Measurements from ENCODE around the gene F11R.
"Not testable (repeated sequence)": the region's sequence is repeated elsewhere in the genome, so short reads cannot be mapped to it uniquely, and the experiment has no call there.

The F11R gene

DNA sequence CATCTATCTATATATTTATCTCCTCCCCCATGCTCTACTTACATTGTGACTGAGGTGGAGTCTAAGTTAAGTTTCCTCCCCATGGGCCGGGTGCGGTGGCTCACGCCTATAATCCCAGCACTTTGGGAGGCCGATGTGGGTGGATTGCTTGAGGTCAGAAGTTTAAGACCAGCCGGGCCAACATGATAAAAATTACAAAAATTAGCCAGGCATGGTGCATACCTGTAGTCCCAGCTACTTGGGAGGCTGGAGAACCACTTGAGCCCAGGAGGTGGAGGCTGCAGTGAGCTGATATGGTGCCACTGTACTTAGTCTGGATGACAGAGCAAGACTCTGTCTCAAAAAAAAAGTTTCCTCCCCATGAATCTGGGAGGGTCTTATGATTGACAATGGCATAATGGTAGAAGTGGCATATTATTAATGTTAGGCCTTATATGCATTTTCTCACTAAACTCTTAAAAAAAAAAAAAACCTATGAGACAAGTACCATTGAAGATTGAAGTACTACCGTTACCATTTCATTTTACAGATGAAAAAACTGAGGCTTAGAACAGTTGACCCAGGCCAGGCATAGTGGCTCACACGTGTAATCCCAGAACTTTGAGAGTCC, 11.2 kb downstream of the F11R start:
- DNase-seq: no peak

DNA sequence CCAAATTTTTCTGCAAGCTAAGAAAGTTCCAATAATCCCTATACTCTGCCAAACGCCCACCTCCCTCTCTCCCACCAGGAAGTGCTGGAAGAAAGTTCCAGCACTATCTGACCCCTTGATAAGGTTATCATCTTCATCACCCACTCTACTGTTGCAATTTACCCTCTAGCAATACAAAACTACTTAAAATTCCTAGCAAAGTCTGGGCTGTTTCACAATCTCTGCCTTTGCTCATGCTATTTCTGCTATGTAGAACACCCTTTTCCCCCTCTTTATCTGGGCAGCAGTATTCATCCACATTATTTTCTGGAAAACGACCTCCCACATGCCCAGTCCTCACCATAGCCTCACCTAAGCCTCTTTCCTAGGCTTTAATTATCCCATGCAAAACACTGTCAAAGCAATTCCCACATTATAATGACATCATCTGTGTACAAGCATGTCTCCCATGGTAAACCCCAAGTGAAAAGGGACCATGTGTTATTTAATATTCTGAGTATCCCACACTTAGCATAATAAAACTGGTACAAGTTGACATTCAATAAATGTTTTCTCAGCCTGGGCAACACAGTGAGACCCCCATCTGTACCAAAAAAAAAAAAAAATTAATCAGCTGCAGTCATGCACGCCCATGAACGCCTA, 12.0 kb downstream of the F11R start:
- DNase-seq: no peak

DNA sequence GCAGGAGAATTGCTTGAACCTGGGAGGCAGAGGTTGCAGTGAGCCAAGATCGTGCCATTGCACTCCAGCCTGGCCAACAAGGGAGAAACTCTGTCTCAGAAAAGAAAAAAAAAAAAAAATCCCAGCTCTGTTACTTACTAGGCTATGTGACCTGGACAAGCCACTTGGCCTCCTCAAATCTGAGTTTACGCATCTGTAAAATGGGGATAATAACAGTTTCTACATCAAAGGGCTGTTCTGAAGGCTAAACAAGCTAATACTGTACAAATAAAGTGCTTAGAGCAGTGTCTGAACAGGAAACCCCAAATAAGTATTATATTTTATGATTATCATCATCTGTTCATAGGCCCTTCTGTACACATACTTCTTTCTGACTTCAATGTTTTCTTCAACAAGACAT, 13.6 kb downstream of the F11R start:
- no peak for DNase-seq

DNA sequence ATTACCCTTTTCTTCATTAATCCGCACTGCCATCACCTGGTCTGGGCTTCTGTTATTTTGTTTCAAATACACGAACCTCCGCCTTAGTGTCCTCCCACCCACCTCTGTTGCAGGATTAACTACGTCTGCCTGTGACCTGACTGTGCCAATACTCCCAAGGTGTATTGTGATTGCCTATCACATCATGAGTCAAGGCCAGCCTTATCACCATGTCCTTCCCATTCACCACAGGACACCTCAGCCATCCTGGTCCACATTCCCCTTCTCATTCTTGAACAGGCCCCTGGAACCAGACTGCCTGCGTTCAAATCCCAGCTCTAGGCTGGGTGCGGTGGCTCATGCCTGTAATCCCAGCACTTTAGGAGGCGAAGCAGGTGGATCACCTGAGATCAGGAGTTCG, 14.4 kb downstream of the F11R start:
- no peak for DNase-seq

DNA sequence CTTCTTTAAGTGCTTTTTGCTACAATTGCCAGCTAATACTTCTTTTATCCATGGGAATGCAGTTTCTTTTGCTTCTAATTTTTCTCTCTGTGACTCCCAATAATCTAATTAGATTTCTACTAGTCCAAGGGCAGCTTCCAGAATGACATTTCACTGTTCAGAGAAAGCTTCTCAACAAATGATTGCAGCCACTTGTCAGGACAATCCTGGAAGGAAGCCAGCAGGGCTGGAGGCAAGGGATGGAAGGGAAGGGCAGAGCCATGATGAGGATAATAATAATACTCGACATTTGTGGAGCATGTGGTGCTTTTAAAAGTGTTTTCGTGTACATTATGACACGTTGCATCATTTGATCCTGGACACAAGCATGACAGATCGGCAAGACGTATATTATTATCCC, 19.4 kb downstream of the F11R start:
- DNase-seq: no peak

DNA sequence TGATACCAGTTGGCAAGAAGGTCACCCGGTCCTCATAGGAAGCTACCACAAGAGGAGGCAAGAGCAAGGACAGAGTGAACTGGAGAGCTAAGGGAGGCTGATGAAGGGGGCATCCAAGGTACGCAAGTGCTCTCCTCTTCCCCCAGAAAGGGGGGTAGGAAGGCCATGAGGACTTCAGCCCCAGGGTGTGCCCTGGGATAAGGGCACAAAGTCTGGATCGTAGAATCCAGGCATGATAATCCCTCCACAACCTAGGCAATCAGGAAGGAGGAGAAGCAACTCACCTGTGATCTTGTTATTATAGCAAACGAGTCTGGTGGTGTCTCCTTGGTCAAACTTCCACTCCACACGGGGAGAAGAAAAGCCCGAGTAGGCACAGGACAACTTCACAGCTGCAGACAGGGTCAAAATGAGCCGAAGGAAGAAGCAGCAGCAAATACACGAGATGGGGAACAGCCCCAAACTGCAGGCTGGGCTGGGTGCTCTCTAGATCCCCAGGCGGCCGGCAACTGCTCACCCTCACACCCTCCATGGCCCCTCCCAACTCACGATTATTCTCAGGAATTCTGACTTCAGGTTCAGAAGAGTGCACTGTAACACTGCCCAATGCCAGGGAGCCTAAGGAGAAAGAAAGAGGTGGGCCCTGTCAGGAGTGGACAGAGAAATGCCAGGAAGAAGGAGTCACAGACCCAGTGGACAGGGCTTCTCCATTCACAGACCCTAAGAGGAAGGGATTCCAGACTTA, 20.0 kb downstream of the F11R start:
- DNase-seq: no peak

DNA sequence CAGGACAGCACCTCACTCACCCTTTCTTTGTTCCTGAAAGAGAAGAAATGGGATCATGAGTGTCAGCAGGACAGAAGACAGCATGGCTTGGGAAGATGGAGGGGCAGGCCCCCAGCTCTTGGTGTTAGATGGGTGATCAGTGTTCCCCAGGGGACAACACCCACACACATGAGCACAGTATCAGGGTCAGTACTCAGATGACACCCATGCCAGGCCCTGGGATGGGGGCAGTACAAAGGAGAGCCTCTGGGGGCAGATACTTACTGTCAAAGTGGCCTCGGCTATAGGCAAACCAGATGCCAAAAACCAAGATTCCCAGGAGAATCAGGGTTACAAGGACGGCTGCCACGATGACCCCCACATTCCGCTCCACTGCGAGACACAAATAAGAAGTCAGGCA, 21.6 kb downstream of the F11R start:
- no peak for DNase-seq

DNA sequence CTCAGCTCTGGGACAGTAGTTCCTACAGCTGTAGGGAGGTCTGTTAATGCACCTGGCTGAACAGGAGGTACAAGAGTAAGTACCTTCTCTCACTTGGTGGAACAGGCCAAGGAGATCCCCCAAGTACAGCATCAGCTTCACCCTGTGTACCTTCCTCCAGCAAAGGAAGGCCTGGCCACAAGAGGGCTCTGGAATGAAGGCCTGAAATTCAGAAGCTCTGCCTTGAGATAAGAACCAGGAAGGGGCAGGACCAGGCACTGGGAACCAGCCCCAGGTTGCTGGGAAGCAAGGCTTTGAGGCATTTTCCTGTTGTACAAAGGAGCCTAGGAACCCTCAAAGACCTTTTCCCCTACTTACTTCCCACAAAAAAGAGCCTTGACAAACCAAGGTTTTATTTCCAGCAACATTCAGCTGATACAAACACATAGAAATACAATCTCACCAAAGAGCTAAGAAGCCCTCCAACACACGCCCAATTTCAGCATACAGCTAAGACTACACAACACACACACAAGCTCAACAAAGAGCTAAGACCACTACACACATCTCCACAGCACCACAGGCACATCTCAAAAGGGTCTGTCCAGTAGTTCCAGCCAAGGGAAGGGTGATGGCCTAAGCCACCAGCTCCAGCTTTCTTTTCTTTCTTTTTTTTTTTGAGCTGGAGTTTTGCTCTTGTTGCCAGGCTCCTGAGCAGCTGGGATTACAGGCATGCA, 23.5 kb downstream of the F11R start:
- no peak for DNase-seq

DNA sequence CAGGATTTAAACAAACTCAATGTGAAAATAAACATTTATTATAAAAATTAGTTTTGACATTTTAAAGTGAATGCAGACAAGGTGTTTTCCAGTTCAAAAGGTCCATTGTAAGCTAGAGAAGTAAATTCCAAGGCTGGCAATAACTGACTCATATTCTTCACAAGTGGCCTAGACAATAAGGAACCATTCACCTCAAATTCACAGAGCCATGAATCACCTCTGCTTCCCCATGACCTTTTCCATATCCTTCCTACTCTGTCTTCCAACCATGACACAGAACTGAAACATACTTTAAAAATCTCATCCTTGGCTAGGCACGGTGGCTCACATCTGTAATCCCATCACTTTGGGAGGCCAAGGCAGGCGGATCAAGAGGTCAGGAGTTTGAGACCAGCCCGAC, 24.8 kb downstream of the F11R start:
- DNase-seq: no peak

DNA sequence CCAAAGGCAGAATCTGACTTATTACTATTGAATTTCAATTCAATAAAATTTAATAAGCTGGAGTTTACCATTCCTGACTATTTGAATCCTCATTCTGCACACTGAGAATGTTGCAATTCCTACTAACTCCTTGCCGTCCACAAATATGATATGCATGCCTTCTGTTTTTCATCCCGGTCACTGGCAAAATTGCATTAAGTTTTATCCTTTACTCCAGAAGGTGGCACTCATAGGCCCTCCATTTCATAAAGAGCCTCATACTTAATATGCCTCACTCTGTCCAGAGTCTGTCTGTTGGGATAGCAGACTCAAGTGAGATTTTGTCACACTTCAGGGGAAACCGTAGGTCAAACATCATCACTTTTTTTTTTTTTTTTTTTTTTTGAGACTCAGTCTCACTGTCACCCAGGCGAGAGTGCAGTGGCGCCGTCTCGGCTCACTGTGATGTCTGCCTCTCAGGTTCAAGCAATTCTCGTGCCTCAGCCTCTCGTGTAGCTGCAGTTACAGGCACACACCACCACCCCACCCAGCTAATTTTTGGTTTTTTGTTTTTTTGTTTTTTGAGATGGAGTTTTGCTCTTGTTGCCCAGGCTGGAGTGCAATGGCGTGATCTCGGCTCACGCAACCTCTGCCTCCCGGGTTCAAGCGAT, 27.3 kb downstream of the F11R start:
- peak; percentile 14 for DNase-seq

DNA sequence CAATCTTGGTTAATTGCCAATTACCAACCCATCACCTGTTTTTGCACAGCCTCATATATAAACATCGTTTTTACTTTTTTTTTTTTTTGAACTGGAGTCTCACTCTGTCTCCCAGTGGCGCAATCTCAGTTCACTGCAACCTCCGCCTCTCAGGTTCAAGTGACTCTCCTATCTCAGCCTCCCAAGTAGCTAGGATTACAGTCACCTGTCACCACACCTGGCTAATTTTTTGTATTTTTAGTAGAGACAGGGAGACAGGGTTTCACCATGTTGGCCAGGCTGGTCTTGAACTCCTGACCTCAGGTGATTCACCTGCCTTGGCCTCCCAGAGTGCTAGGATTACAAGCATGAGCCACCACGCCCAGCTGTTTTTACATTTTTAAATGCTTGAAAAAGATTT, 28.9 kb downstream of the F11R start:
- DNase-seq: not testable (repeated sequence)

DNA sequence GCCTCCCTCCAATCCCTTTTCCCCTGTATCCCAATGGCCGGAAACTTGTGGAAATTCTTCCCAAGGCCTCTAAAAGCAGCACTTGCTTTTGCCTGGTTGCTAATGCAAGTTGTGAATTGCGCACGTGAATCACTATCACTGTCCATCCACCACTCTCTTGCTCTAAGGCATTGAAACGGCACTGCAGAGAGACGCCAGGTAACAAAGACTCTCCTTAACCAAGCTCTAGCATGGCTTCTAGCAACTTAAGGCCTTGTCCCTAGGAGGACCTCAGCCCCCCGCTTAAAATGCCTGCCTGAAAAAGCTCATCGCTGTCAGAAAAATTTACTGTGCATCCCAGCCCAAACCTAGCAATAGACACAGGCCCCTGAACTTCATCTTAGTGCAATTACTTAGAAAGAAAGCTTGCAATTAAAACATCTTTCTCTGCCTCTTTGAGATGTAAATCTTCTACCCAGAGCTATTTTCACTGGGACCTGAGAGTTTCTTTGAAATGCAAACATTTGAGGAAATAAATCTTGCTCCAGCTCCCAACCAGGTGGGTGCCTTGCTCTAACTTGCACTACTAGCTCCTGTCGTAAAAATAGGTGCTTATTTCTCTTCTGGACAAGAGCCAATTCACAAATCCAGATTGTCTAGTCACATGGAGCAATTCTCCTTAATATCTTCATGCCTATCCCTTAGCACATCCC, 33.4 kb downstream of the F11R start:
- no peak for DNase-seq

DNA sequence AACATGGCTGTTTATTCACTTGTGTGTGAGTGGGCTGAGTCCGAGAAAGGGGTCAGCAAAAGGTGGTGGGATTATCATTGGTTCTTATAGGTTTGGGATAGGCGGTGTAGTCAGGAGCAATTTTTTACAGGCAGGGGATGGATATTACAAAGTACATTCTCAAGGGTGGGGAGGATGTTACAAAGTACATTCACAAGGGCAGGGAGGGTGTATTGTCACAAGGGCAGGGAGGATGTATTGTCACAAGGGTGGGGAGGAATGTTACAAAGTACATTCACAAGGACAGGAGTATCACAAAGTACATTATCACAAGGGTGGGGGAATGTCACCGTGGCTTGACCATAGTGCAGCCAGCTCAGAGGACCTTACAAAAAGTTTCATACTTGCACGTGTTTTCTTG, 35.2 kb downstream of the F11R start:
- no peak for DNase-seq

DNA sequence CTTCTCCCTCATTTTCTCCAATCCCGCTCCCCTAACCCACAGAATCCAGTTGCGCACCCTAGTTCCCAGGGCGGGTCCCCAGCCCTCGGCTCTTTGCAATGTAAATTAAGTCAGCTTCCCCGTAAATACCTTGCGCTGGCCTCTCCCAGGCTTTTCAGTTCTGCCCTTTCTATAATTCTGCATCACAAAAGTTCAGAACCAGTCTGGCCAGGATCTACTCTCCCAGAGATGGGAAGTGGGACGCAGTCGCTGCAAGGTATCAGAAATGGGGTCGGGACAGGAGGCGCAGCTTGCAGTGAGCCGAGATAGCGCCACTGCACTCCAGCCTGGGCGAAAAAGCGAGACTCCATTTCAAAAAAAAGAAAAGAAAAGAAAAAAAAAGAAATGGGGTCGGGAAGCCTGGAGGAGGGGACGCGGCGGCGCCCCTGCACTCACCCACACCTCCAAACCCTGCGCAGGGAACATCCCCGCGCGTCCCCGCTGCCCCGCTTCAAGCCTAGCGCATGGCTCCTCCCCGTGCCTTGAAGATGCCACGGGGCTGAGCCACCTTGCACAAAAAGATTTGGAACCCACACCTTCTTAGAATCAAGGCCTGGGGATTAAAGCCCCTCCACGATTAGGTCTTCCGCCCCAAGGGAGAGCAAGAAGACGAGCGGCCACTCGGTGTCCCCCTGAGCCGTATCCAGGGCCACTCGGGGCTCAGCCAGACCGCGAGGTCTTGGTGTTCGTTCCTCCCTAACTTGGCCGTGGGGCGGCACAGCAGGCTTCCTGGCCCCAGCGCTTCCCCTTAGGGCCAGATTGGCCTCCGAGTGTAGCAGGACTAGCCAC, 39.2 kb downstream of the F11R start:
- DNase-seq: no peak

DNA sequence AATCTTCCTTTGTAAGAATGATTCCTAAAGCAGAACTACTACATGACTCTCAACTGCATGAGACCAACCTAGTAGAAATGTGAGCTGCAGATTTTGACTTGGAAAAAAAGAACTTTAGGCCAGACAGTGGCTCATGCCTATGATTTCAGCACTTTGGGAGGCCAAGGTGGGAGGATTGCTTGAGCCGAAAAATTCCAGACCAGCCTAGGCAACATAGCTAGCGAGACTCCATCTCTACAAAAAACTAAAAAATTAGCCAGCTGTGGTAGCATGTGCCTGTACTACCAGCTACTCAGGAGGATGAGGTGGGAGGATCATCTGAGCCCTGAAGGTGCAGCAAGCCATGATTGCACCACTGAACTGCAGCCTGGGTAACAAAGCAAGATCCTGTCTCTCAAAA, 41.7 kb downstream of the F11R start:
- DNase-seq: no peak

DNA sequence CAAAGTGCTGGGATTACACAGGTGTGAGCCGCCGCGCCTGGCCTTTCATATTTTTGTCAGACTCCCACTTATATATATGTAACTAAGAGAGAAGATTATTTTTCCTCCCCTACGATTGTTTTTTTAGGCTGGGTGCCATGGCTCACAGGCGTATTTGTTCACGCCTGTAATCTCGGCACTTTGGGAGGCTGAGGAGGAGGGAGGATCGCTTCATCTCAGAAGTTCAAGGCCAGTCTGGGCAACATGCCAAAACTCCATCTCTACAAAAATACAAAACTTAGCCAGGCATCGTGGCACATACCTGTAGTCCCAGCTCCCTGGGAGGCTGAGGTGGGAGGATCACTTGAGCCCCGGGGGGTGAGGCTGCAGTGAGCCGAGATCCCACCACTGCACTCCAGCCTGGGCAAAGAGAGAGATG, 42.4 kb downstream of the F11R start:
- DNase-seq: peak; percentile 45

DNA sequence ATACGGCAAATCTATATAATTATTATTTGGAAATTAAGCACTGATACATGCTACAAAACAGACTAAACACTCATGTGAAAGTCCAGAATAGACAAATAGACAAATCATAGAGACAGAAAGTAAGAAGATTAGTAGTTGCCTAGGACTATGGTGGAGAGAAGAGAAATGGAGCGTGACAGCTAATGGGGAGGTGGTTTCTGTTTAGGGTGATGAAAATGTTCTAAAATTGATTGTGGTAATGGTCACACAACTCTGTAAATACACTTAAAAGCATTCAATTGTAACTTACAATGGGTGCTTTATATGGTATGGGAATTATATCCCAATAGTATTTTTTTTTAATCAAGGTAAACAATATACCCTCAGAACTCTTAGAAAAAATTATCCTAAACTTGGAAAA, 45.9 kb downstream of the F11R start:
- no peak for DNase-seq

DNA sequence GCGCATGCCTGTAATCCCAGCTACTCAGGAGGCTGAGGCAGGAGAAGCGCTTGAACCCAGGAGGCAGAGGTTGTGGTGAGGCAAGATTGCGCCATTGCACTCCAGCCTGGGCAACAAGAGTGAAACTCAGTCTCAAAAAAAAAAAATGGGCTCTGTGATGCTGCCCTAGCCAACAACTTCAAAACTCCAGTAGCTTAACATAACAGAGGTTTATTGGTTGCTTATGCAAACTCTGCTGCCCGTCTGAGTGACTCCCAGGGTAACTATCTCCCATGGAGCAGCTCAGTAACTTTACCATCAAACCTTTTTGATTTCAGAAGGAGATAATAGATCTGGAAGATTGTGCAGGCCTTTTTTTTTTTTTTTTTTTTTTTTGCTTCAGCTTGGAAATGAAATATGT, 47.5 kb downstream of the F11R start:
- no peak for DNase-seq

DNA sequence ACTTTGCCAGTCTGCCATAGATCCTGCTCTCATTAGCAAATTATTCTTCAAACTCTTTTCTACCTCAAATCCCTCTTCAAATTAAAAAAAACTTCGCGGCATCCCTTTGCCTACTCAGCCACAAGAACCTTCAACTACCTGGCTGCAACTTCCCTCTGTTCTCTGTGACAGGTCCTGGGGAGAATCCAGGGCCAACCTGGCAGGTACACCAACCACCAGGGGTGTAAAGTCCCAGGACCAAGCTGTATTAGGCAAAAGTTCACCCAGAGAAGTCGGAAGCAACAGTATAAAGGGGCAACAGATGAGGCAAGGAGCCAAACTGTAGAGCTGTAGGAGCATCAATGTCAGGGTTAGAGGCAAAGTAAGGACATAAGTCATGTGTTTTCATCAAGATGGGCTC, 48.0 kb downstream of the F11R start:
- DNase-seq: no peak

DNA sequence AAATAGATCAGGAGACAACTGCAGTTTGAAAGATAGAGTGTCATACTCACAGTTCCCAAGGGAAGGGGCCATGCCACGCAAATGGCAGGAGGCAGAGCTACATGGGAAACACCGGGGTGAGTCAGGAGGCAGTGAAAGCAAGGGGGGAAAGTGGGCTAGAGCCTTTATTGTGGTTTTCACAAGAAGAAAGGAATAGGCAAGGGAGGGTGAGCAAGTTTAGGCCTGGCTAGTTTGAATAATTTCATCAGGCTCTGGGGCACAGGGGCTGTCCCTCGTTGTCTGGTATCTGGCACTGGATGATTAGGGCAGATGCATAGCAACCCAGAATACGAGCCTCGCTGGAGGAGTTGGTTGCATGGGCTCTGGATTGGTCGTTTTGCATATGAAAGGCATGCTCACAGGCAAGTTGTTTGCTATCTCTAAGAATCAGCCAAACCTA, 49.3 kb downstream of the F11R start:
- DNase-seq: no peak

DNA sequence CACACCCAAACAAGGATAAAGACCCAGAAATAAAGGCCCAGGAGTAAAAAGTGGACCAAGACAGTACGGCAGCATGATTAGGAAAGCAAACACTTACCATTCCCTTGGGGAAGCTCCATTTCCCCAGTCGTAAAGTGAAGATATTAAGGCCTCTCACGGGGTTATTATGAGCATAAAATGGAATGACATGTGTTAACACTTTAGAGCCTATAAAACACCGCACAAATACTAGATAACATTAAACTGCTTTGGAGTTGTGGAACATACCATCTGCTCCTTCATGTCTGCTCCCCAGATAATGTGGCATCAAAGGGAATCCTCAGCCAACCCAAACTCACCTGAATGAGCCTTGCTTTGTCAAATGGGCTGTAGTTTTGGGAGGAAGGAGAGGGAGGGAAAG, 57.4 kb downstream of the F11R start:
- peak; percentile 82 for DNase-seq

DNA sequence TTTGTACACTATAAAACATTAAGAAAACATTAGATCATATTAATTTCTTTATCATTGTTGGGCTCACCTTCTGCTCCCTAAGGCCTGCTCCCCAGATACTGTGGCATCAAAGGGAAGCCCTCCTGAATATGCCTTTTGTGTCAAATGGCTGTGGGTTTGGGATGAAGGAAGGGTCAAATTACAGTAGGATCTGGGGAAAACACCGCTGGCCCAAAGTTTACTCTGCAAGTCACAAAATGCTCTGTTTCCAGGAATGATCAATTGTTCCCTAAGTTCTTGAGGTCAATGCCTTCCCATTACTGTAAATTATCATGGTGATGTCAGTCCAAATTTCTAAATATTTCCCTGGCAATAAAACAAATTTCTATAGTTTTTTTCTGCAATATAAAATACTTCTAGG, 59.5 kb downstream of the F11R start:
- no peak for DNase-seq

All from DMS153 (cell line).